Lower leg skin (tissue), 3 donors: ENCODE results near the gene NLN.

Experiments
- POLR2A ChIP-seq, 2 donors: fragments of 450-650 bp; IDR thresholded peaks; one replicate each; pipeline ENCODE4 v1.6.1; 2016 to 2017; ENCODE audit warnings: antibody characterized with exemption in 2 of 2, mild to moderate bottlenecking in 1 of 2, moderate library complexity in 1 of 2
- TF ChIP-seq, protein P1 (sequence below), 3 donors: fragments of 450-650 bp; IDR thresholded peaks; one replicate each; pipeline ENCODE4 v1.5.1; 2016; ENCODE audit warnings: antibody characterized with exemption in 3 of 3, mild to moderate bottlenecking in 3 of 3, moderate library complexity in 2 of 3

DNA sequence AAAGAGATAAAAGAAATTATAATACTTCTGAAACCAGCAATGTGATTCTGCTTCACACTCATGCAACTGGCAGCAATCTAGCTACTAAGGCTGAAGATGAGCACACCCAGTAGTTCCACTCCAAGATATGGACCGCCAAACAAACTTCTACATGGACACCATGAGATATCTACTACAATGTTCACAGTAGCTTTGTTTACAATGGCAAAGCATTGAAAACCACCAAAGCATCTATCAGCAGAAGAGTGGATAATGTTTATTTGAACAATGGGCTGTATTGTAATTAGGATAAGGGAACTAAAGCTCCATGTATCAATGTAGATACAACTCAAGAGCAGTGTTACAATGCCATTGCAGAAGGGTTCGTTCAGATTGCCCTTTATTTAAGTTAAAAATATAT is 113.2 kb downstream of the NLN start:
- no peak for TF ChIP-seq POLR2A (IDR thresholded peaks at IDR 0.05)
- TF ChIP-seq, protein P1, sequence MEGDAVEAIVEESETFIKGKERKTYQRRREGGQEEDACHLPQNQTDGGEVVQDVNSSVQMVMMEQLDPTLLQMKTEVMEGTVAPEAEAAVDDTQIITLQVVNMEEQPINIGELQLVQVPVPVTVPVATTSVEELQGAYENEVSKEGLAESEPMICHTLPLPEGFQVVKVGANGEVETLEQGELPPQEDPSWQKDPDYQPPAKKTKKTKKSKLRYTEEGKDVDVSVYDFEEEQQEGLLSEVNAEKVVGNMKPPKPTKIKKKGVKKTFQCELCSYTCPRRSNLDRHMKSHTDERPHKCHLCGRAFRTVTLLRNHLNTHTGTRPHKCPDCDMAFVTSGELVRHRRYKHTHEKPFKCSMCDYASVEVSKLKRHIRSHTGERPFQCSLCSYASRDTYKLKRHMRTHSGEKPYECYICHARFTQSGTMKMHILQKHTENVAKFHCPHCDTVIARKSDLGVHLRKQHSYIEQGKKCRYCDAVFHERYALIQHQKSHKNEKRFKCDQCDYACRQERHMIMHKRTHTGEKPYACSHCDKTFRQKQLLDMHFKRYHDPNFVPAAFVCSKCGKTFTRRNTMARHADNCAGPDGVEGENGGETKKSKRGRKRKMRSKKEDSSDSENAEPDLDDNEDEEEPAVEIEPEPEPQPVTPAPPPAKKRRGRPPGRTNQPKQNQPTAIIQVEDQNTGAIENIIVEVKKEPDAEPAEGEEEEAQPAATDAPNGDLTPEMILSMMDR (IDR thresholded peaks at IDR 0.05): no peak
